Measurements from ENCODE around the gene USP49. TPM values are rescaled to one million over a fixed set of nuclear protein-coding genes. Genes with fewer than 3 reads are reported as not detected.
A peak's percentile ranks its signal among the peaks of the same experiment; 100 is the strongest.

USP49 gene
- total RNA-seq, 1 donor from 2014 or later = 2.2 TPM

GRCh38 chr6:41931792-41932191, 36.6 kb upstream of the USP49 start:
- no peak for DNase-seq (ENCODE audit: low read depth)

- no peak for DNase-seq (ENCODE audit: low read depth)
Measured at GRCh38 chr6:41929924-41930323, 34.7 kb upstream of the USP49 start.

GRCh38 chr6:41927253-41927652, 32.1 kb upstream of the USP49 start:
- DNase-seq (ENCODE audit: low read depth) = no peak

- no peak for DNase-seq (ENCODE audit: low read depth)
Measured at GRCh38 chr6:41922154-41922553, 27.0 kb upstream of the USP49 start.

DNA sequence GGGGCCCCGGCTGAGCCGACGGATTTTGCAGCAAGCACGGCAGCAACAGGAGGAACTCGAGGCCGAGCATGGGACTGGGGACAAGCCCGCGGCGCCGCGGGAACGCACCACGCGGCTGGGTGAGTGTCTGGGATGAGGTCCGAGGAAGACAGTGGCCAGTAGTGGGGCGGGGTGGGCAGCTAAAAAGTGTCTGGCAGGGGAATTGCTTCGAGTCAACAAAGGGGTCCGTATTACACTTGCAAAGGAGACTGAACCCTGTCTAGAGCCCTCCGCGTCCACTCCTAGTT, 26.5 kb upstream of the USP49 start:
- DNase-seq (ENCODE audit: low read depth) = no peak

- DNase-seq (ENCODE audit: low read depth) = peak; percentile 96
Measured at GRCh38 chr6:41920921-41921711, 25.9 kb upstream of the USP49 start, which contains the start of the genes BYSL and MED20. BYSL (plus strand) TSS chr6:41921499; CDS start chr6:41921563, 64 bp downstream. MED20 (minus strand) TSS chr6:41921139; CDS start chr6:41921018, 121 bp downstream.

DNA sequence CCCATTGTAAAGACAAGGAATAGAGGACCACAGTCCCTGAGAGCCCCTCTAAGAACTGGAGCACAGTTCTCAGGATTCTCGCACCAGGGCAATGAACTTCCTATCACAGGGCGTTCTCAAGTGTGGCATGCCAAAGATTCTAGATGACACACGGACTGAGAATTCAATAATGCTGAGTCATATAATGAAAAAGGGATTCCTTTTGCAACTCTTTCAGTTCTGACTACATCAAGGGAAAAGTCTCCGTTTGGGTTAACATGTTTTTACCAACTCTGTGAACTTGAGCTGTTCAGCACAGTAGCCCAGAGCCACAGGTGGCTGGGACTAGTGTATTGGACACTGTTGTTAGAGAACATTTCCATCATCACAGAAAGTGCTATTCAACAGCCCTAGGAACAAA, 22.4 kb upstream of the USP49 start:
- DNase-seq (ENCODE audit: low read depth) = peak; percentile 86

GRCh38 chr6:41914869-41915530, 19.8 kb upstream of the USP49 start:
- DNase-seq (ENCODE audit: low read depth) = no peak

DNA sequence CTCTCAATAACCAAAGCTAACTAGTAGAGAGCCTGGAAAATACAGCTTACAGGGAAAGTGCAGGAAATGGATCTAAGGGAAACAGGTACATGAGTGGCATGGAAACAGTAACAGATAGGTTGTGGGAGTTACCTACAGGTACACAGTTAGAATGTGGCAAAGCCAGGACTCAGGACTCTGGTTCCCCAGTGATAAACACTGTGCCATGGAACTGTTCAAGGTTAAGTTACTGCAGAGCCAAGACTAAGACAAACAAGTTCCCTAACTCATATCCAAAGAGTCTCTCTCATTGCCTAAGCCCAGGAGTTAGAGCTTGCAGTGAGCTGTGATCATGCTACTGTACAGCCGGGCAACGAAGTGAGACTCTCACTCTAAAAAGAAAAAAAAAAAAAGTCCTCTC, 19.2 kb upstream of the USP49 start:
- DNase-seq (ENCODE audit: low read depth) = no peak

GRCh38 chr6:41909727-41910126, 14.6 kb upstream of the USP49 start:
- no peak for DNase-seq (ENCODE audit: low read depth)

DNA sequence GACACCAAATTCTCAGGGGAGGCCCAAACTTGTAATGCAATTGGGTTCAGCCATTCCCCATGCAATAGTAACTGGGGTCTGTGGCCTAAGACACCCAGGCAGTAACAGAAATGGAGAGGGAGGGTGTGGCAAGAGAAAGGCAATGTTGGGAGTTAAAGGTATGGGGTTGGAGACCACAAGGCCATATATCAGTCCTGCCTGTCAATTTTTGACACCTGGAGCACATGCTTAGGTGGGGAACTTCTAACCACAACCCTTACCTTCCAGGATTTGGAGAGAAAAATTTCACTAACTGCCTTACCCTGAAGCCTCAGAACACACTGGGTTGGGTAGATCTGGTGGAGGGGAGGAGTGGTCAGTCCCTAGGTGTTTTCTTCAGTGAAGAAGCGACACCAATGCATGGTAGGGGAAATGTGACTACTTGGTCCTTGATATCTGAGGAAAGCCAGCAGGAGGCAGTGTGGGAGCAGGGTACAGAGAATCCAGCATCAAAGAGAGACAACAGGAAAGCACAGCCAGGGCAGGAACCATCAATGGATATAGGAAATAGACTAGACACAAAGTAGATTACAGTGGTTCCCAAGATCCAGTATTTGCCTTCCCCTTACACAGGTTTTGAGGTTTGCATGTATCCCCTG, 6.8 kb upstream of the USP49 start:
- DNase-seq (ENCODE audit: low read depth) = no peak

DNA sequence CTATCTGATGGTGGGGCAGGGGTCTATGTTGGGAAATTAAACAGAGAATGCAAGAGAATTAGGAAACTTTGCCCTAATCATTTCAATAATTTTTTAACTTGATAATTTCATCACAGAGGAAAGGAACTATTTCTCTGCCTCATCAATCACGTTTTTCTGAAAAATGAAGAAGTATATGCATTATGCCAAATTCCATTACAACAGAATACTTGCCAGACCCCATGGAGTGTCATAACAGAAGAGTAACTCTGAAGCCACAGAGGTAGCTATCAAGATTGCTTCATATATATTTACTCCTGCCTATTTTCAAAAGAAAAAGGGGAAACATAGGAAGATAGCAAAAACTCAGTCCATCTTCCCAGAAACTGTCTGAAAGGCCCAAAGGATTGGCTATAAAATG, 5.7 kb upstream of the USP49 start:
- no peak for DNase-seq (ENCODE audit: low read depth)

GRCh38 chr6:41896281-41896680, 1.1 kb upstream of the USP49 start:
- DNase-seq (ENCODE audit: low read depth) = no peak

DNA sequence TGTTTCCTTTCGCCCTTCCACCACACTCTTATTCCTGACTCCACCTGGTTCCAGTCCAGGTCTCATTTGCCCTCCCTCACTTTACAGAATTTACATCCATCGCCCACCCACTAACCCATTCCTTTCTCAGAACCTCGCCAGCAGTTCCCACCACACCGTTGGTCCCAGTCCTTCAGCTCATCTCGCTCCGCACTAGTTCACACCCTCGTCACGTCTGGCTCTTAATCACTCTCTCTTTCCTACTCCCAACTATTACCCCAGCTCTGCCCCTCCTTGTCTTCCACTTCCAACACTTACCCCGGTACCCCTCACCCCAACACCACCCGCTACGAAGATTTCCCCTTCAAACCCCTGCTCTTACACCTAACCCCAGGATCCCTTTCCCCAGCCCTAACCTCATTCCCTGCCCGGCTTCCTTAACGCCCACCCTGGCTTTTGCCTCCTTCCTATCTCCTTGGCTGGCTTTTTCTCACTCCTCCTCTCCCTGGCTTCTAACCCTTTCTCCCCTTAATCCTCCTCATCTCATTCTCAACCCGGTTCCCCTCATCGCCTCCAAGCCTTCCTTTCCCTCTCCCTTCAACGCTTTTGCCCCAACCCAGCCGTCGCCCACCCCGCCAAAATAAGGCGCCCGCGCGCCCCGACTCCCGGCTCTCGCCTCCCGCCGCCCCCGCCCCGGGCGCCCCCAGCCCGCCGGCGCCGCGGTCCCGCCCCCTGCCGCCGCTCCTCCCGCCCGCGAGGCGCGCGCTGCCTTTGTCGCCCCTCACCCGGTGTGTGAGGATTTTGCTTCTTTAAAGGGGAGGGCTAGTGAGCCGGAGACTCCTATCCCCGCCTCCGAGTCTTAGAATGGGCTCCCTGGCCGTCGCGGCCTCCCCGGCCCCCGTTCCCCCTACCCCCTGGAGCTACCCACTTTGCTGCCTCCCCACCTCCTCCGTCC, 542 bp downstream of the USP49 start:
- DNase-seq (ENCODE audit: low read depth) = no peak

DNA sequence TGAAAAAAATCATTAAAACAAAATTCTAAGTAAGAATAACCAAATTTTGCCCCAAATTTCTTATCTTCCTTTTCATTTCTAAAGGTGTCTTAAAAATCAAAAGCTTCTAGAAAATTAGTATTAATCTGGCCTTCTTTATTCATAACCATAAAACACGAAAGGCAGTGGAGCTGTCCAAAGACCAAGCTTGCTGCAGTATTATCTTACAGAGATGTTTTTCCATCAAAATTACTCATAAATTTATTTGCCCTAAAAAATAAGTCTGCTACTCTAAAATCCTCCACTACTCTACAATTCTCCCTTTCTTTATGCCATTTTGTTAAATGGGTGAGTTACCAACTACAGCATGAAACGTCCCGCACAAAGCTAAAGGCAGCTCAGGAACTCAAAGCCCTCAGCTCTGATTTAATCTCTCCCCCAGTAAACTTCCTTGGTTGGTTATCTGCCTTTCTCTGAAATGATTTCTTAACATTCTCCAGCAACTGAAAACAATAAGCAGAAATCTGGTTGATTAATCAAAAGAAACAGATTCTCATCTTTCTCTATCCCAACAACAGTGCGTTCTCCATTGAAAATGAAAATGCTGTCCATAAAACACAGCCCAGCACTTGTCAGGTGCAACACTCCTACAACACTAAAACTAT, 2.1 kb downstream of the USP49 start:
- no peak for DNase-seq (ENCODE audit: low read depth)

GRCh38 chr6:41887331-41887751, 7.8 kb downstream of the USP49 start:
- peak; percentile 25 for DNase-seq (ENCODE audit: low read depth)

DNA sequence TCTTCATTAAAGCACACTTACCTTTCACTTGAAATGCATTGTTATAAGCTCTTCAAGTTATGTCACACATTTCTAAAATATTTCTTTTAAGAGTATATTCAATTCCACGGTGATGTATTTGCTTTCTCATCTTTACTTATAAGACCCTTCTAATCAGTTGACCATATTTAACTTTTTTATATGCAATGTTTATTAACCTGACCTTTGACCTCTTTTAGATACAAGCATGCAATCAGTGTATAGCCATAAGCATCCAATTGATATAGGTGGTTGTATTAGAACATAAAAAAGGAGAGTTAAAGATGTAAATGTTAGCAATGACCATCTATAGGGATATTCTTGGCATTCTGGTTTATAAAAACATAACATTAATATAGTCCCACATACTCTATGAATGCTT, 9.2 kb downstream of the USP49 start:
- no peak for DNase-seq (ENCODE audit: low read depth)

- DNase-seq (ENCODE audit: low read depth) = no peak
Measured at GRCh38 chr6:41884957-41885356, 10.2 kb downstream of the USP49 start.

- no peak for DNase-seq (ENCODE audit: low read depth)
Measured at GRCh38 chr6:41881506-41881905, 13.7 kb downstream of the USP49 start.

DNA sequence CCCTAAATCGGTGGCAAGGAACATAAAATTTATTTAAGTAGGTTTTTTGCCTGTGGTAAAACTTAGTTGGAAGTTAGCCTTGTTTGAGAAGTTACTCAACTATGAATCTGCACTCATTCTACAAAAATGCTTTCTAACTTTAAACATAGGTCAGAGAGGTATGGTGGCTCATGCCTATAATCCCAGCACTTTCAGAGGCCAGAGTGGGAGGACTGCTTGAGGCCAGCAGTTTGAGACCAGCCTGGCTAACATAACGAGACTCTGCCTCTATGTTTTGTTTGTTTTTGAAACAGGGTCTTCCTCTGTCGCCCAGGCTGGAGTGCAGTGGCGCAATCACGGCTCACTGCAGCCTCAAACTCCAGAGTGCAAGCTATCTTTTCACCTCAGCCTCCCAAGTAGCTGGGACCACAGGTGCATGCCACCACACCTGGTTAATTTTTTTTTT, 16.2 kb downstream of the USP49 start:
- no peak for DNase-seq (ENCODE audit: low read depth)

DNA sequence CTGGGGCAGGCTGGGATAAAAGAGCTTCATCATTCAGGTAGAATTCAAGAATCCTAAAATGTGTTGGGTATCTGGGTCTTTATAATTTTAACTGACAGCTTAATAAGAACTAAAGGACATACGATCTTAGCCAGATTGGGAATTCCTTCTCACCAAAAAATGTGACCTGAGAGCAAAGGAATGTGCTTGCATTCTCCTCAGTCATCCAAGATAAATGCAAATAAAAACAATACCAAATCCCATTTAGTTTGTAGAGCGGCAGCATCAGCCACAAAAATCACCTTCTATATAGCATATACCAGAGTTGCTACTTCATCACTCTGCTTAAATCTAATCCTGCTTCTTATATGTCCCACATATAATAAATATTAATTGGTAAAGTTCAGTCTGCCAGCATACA, 16.9 kb downstream of the USP49 start:
- no peak for DNase-seq (ENCODE audit: low read depth)

Measured in myocyte (in vitro differentiated cells).